GM19238 (cell line): ENCODE data around the gene NRCAM.
"Not testable (repeated sequence)": the region's sequence is repeated elsewhere in the genome, so short reads cannot be mapped to it uniquely, and the experiment has no call there.

Experiments used
- DNase-seq: peaks from one replicate; pipeline ENCODE4 v3.0.0; 2011; ENCODE audit warnings: low spot score; ENCODE audit not compliant: insufficient read length

NRCAM gene

DNA sequence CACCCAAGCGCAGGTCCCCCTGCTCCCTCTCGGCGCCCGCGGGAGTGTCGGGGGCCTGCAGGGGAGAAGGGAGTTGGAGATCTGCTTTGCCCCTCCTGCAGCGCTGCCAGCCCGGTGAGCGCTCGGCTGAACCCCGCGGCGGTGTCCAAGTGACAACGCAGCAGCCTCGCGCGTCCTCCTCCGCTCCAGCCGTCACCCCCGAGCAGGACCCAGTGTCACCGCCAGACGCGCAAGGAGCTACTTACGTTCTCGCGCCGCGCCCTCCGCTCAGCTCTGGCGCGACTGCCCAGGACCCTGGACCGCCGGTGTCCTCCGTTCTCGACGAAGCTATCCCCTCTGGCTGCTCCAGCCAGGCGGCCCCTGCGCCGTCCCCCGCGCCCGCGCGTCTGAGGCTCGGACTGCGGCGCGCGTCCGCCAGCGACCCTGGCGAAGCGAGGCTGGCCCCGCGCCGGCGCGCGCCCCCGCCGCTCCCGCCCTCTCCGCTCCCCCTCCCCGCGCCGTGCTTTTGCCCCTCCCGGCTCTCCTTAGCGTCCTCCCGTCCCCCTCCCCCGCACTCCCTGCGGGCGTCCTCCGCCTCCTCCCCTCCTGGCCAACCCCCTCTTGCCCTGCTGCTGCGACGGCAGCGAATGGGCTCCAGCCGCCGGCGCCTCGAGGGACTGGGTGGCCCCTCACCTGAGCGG is at the start of gene NRCAM:
Gene NRCAM (minus strand): TSS at position 439 of the 680 bp plus-strand sequence. CDS start 216,372 bp downstream, outside the sequence.
- DNase-seq = peak; percentile 31

GRCh38 chr7:108504576-108504975 is 48.3 kb upstream of the NRCAM start:
- DNase-seq = not testable (repeated sequence)

GRCh38 chr7:108503112-108504026 is 47.1 kb upstream of the NRCAM start:
- DNase-seq = no peak

DNA sequence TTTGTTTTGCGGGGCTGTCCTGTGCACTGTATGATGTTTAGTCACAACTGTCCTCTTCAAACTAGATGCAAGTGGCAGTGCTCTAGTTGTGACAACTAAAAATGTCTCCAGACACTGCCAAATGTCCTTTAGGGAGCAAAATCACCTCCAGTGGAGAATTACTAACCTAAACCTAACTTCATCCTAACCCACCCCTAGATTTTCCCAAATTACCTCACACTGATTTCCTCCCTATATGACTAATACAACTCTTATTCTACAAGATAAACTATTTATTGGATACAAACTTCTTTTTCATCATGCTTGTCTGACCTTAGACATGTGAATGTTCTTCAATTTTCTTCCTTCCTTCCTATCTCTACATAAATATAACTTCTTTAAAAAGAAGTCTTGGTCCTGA is 43.3 kb upstream of the NRCAM start:
- DNase-seq = no peak

DNA sequence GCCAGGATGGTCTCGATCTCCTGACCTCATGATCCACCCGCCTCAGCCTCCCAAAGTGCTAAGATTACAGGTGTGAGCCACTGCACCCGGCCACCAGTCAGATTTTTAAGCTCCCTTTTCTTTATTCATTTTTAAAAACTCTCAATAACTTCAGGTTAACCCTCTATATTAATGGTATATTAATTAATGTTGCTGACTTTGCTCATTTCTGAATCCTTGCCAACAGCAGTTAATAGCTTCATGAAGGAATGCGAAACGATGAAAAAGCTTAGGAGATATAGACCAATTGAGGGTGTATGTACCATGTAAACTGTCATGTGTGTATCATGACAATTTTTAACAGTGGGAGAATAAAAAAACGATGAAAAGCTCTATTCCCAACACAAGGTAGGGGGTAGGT is 42.2 kb upstream of the NRCAM start:
- DNase-seq = no peak

- DNase-seq = peak; percentile 19
Measured at GRCh38 chr7:108497082-108497725, 41.0 kb upstream of the NRCAM start.

- no peak for DNase-seq
Measured at GRCh38 chr7:108492742-108493141, 36.5 kb upstream of the NRCAM start.

DNA sequence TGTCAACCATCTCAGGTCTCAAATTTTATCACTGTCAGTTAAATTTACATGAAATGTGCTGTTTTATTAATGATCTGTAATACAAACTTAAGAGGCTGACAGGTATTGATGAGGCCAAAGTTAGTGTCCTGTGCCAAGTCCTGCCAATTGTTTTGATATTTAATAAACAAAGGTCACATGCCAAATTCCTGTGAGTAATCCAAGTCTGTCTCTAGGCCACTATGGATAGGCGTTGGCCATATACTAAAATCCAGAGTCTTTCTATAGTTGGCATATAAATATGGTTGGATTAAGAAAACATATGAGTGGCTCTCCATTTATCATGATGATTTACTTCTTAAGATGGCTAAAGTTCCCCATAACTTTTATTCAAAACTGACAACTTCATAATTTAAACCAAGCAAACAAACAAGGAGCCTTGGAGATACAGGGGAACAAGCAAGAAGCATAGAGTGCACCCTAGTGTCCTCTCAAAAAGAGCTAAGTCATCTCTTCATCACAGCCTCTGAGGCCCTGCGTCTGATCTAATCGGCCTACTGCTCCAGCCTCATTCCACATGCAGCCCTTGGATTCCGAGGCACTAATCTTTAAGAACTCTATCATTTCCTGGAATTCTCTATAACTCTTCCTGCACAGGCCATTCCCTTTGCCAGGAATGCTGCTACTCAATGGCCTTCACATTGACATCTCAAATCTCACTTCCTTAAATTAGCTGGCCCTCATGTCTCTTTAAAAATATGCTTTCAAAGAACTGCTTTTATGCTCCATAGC is 32.7 kb upstream of the NRCAM start:
- no peak for DNase-seq

GRCh38 chr7:108487646-108488045 is 31.4 kb upstream of the NRCAM start:
- DNase-seq = no peak

- no peak for DNase-seq
Measured at GRCh38 chr7:108486291-108486966, 30.2 kb upstream of the NRCAM start.

DNA sequence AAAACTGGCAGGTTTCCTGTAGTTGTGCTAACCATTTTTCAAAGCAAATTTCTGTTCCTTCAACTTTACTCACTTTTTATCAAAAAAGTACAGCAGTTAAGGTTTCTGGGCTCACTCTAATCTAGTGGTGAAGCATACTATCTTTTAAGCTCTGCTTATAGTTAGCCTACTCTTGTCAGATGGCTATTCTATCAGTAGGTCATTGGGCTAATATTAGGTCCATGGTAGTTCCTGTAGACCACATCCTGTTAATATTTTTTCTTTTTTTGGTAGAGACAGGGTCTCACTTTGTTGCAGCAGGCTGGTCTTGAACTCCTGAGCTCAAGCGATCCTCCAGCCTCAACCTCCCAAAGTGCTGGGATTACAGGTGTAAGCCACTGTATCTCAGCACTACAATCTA is 27.9 kb upstream of the NRCAM start:
- DNase-seq = no peak

GRCh38 chr7:108480311-108480710 is 24.1 kb upstream of the NRCAM start:
- DNase-seq = no peak

- DNase-seq = no peak
Measured at GRCh38 chr7:108479751-108480150, 23.5 kb upstream of the NRCAM start.

DNA sequence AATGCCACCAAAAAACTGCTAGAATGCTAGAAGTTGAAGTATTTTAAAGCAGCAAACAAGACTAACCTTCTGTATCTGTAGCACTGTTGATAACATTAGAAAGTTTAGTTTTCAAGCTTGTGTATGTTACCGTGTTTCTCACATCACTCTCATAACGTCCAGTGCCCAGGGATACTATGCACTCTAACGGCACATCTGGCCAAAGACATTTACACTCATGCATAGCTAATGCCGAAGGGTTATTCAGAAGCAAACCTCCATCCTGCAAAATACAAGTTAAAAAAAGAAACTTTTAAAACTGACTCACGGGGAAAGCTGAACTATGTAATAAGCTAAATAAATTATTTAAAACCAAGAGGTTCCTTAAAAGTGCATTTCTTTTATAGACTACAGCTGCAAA is 22.9 kb upstream of the NRCAM start:
- no peak for DNase-seq

DNA sequence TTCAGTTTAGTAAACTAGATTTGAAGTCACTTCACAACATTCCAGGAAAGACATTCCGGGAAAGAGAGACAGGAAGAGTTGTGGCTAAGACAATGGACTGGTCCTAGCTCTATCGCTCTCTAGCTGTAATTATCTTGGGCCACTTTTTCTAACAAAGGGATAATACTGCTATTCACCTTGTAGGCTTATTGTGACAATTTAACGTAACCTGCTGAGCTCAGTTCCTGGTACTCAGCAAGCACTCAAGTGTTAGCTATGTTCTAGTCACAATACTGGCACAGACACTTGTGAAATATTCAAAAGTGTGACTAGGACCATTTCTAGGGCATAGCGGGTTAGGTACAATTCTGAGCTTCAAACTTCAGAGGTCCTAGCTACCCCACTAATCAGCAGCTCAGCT is 12.0 kb upstream of the NRCAM start:
- DNase-seq = no peak

DNA sequence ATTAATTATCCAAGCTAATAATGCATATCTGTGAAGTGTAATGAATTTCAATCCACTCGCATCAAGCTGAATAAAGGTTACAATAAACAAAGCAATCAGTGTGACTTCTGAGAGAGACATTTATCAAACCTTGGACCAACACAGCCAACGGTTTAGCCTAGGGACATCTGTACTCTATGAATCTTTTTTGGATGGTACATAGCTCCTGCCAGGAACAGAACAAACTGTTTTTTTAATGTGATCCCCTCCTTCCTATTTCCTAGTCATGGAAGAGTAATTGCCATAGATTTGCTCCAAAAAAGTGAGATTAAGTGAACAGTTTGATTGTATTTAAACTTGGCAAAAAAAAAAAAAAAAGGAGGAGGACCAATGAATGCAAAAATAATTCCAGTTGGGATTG is 11.2 kb upstream of the NRCAM start:
- DNase-seq = no peak

DNA sequence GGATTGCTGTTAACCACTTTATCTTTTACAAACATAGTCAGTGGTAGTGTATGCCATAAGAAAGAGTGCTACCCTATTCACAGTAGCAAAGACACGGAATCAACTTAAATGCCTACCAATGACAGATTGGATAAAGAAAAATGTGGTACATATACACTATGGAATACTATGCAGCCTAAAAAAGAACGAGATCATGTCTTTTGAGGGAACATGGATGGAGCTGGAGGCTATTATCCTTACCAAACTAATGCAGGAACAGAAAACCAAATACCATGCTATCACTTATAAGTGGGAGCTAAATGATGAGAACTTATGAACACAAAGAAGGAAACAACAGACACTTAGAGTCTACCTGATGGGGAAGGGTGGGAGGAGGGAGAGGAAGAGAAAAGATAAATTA is 10.1 kb upstream of the NRCAM start:
- not testable (repeated sequence) for DNase-seq

DNA sequence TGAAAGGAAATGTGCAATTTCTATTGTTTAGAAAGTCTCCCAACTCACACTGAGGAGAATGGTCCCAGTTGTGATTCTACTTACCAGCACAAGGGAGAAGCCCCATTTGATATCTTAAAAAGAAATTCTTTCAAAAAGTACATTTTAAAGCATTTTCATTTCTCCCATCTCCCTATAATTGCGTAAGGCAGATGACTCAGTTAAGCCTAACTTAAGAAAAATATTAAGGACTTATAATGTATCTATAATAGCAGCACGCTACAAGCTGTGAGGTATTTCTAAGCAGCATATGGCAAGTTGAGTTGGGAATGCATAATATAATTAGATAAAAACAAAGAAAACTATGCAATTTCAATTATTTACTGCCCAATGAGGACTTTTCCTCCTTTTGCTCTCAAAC is 8.5 kb upstream of the NRCAM start:
- no peak for DNase-seq

DNA sequence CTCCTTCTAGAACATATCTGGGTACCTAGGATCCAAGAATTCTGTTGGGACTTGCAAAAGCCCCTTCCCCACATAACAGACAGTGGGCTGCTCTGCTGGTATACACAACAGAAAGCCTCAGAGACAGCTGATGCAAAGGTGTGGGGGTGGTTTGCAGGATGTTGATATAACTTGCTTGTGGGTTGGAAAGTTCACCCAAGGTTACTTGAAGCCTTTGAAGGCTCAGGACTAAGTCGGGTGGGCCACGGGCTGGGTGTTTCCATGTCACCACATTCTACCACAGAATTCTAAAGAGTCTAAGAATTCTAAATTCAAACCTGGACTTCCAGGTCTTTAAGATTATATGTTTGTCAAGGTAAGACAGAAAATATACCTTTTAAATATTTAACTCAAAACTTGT is 7.4 kb upstream of the NRCAM start:
- no peak for DNase-seq

DNA sequence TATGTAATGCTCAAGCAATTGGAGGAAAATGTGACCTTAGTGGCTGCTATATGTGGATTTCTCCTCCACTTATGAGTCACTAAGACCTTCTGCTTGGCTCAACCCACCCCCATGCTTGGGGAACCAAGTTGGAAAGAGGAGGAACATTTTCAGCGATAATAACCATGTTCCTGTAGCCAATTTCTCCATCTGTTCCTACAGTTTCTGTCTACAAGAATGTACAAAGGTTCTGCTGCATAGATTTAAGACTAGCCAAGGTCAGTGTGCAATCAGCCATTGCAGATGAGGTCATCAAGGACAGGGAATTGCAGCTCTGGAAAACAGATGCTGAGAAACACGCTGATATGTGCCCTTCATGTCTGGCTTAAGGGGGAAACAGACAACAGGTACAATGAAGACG is 5.6 kb upstream of the NRCAM start:
- no peak for DNase-seq

- DNase-seq = no peak
Measured at GRCh38 chr7:108460964-108461363, 4.7 kb upstream of the NRCAM start.
